Upper lobe of left lung (tissue), 4 donors: ENCODE data around the gene NAT14.

Source experiments
- EP300 ChIP-seq, 4 donors: sonication (generic); formaldehyde crosslinking; IDR thresholded peaks; one replicate each; pipeline ENCODE4 v1.5.1; 2017; ENCODE audit warnings: antibody characterized with exemption in 4 of 4, control low read depth in 2 of 4
- POLR2A ChIP-seq, 4 donors: fragments of 450-650 bp; IDR thresholded peaks; one replicate each; pipeline ENCODE4 v1.5.1; 2016 to 2017; ENCODE audit warnings: antibody characterized with exemption in 4 of 4, mild to moderate bottlenecking in 2 of 4
- POLR2AphosphoS5 ChIP-seq, 2 donors: sonication (generic); formaldehyde crosslinking; IDR thresholded peaks; one replicate each; pipeline ENCODE4 v1.5.1; 2017; ENCODE audit warnings: antibody characterized with exemption in 2 of 2
- TF ChIP-seq, protein P1 (sequence below), 6 experiments: fragments of 450-650 bp in 4 of 6; fragments of 200-600 bp in 2 of 6; sonication (generic) in 2 of 6; IDR thresholded peaks; one replicate each; pipeline ENCODE4 v1.5.1; 2016 to 2019; ENCODE audit warnings: antibody characterized with exemption in 6 of 6

DNA sequence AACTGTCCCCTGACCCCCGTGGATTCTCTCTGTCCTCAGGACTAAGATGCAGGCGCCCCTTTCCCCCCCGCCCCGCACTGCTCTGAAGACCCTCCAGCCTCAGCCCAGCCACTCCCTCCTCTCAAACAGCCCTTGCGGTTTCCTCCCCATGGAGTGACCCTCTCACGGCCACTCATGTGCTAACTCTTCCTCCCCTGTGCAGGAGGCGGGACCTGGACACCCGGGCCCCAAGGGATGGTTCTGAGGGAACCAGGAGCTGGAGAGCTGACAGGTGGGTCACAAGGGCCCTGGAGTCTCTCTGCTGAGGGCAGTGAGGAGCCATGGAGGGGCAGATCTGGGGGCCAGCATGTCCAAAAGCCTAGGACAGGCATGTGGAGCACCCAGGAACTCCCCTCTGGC is 25.4 kb upstream of the NAT14 start:
- TF ChIP-seq, protein P1, sequence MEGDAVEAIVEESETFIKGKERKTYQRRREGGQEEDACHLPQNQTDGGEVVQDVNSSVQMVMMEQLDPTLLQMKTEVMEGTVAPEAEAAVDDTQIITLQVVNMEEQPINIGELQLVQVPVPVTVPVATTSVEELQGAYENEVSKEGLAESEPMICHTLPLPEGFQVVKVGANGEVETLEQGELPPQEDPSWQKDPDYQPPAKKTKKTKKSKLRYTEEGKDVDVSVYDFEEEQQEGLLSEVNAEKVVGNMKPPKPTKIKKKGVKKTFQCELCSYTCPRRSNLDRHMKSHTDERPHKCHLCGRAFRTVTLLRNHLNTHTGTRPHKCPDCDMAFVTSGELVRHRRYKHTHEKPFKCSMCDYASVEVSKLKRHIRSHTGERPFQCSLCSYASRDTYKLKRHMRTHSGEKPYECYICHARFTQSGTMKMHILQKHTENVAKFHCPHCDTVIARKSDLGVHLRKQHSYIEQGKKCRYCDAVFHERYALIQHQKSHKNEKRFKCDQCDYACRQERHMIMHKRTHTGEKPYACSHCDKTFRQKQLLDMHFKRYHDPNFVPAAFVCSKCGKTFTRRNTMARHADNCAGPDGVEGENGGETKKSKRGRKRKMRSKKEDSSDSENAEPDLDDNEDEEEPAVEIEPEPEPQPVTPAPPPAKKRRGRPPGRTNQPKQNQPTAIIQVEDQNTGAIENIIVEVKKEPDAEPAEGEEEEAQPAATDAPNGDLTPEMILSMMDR (IDR thresholded peaks at IDR 0.05), result no peak
- TF ChIP-seq POLR2AphosphoS5 (IDR thresholded peaks at IDR 0.05), result no peak
- no peak for TF ChIP-seq EP300 (IDR thresholded peaks at IDR 0.05)
- TF ChIP-seq POLR2A (IDR thresholded peaks at IDR 0.05), result no peak
